WERI-Rb-1 (cell line): ENCODE data around the gene RPRD1B.

Experiments used
- DNase-seq: peaks from one replicate; pipeline ENCODE4 v3.0.0-alpha.2; 2020
- H3K27ac ChIP-seq: fragments of 250-450 bp; sonication (Bioruptor Pico); 2 replicates; pipeline ENCODE4 v1.5.1; 2020; ENCODE audit warnings: mild to moderate bottlenecking, moderate library complexity
- H3K27me3 ChIP-seq: fragments of 250-450 bp; sonication (Bioruptor Pico); 2 replicates; pipeline ENCODE4 v1.5.1; 2021; ENCODE audit warnings: mild to moderate bottlenecking, low read depth, moderate library complexity; ENCODE audit not compliant: insufficient read depth, severe bottlenecking
- H3K36me3 ChIP-seq: fragments of 250-450 bp; sonication (Bioruptor Pico); 2 replicates; pipeline ENCODE4 v1.5.1; 2020; ENCODE audit warnings: mild to moderate bottlenecking, moderate library complexity
- H3K4me3 ChIP-seq: 2 replicates; pipeline ENCODE4 v1.5.1; 2011; ENCODE audit warnings: low read depth, mild to moderate bottlenecking, control low read depth, low read length
- H3K9me3 ChIP-seq: fragments of 250-450 bp; sonication (Bioruptor Pico); 2 replicates; pipeline ENCODE4 v1.5.1; 2021; ENCODE audit warnings: mild to moderate bottlenecking, moderate library complexity; ENCODE audit not compliant: severe bottlenecking
- TF ChIP-seq, protein P1 (sequence below): IDR thresholded peaks from 2 replicates; pipeline ENCODE4 v1.5.1; 2011; ENCODE audit warnings: low read depth, mild to moderate bottlenecking, control low read depth, inconsistent platforms, low read length

RPRD1B gene

DNA sequence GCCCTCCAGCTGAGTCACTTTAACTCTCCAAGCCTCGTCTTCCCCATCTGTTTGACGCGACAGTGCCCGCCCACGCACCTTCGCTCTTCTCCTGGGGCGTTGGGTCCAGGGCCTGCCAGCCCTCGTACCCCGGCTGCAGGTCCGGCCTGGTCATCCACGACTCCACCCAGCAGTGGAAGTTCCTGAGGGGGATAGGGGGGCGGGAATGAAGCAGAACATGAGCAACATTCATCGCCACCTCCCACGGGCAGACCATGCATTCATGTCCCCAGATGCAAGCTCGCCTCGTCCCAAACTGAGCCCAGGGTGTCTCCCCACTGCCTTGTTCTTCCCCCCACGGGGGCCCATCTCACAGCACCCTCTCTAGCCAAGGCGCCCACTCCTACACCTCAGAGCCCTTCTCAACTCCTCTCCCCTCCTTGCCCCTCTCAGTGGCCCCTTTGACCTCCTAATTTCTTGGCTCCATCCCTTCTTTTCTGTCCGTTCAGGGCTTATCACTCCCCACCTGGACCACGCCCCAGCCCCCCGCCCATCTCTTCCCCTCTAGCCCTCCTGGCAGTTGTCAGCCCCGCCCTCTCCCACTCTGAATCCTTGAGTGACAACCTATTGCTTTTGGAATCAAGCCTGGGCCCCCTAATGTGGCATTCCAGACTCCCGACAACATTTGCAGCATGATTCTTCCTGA, 107.8 kb downstream of the RPRD1B start:
- DNase-seq: no peak
- Histone ChIP-seq H3K9me3 (no peaks in the 10 kb centered on the region), H3K27me3 (no peaks in the 10 kb centered on the region), H3K36me3 (no peaks in the 10 kb centered on the region), H3K4me3 (no peak overlapping the region), H3K27ac (no peak overlapping the region)
- TF ChIP-seq, protein P1, sequence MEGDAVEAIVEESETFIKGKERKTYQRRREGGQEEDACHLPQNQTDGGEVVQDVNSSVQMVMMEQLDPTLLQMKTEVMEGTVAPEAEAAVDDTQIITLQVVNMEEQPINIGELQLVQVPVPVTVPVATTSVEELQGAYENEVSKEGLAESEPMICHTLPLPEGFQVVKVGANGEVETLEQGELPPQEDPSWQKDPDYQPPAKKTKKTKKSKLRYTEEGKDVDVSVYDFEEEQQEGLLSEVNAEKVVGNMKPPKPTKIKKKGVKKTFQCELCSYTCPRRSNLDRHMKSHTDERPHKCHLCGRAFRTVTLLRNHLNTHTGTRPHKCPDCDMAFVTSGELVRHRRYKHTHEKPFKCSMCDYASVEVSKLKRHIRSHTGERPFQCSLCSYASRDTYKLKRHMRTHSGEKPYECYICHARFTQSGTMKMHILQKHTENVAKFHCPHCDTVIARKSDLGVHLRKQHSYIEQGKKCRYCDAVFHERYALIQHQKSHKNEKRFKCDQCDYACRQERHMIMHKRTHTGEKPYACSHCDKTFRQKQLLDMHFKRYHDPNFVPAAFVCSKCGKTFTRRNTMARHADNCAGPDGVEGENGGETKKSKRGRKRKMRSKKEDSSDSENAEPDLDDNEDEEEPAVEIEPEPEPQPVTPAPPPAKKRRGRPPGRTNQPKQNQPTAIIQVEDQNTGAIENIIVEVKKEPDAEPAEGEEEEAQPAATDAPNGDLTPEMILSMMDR: no peak
